ENCODE results near the gene CROCC2. TPM values are rescaled to one million over a fixed set of nuclear protein-coding genes. Genes with fewer than 3 reads are reported as not detected.
"Not testable (repeated sequence)": the region's sequence is repeated elsewhere in the genome, so short reads cannot be mapped to it uniquely, and the experiment has no call there.

CROCC2 gene
- total RNA-seq, 1 experiment from 2014 or later = not detected

DNA sequence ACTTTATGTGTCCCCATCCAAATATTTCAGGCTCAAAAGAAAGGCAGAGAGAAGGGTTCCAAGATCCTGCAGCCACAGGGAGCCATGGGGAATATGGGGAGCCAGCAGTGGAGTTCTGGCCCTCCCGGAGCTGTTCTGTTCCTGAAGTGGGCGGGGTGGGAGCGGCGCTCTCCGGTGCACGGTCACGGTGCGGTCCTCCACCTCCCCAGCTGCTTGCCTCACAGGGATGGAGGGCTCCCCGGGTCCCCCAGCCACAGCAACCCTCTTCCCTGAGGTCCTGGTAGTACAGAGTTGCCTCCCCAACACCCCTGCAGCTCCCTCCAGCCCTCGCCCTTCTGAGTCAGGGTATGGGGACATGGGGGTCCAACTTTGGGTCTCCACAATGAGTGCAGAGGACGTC is 66.1 kb downstream of the CROCC2 start:
- DNase-seq (ENCODE audit: low spot score) = no peak
- in situ Hi-C loops (cut with HindIII; ENCODE audit: low sequenced_read_pairs) = no loop called here

DNA sequence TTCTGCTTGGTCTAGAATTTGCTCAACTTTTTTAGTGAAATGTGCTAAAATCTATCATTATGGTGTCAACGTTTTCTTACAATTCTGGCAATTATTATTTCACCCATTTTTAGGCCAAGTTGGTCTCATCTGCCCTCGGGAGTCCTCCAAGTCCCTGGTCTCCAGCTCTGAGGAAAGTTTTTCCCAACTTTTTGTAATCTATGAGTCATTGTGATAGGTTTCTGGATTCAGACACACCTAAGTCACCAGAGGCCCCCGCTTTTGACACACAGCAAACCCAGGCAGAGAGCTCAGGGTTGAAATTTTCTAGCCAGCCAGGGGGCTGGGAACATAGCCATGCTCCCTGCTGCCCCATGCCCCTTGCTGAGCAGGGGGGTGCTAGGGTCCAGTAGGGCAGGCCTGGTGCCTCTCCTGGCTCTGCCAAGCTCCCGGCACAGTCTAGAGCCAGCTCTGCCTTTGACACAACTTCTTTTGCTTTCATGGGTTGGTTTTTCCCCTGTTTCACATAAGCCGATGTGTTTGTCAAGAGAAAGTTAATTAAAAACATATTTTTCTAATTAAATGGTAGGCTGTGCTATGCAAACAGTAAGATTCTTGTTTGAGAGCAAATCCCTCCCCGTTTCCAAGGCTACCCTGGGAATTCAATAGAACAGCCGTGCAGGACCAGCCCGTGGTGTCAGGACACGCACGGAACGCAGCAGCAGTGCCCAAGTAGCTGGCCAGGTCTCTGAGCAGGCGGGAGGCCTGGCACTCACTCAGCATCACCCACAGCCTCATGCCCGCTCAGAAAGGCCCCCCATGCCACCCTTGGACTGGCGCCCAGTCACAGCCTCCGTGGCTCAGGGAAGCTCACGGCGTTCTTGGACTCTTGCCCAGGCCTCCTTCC is 66.7 kb downstream of the CROCC2 start:
- in situ Hi-C loops (cut with HindIII; ENCODE audit: low sequenced_read_pairs) = no loop called here
- DNase-seq (ENCODE audit: low spot score) = peak; percentile 29

DNA sequence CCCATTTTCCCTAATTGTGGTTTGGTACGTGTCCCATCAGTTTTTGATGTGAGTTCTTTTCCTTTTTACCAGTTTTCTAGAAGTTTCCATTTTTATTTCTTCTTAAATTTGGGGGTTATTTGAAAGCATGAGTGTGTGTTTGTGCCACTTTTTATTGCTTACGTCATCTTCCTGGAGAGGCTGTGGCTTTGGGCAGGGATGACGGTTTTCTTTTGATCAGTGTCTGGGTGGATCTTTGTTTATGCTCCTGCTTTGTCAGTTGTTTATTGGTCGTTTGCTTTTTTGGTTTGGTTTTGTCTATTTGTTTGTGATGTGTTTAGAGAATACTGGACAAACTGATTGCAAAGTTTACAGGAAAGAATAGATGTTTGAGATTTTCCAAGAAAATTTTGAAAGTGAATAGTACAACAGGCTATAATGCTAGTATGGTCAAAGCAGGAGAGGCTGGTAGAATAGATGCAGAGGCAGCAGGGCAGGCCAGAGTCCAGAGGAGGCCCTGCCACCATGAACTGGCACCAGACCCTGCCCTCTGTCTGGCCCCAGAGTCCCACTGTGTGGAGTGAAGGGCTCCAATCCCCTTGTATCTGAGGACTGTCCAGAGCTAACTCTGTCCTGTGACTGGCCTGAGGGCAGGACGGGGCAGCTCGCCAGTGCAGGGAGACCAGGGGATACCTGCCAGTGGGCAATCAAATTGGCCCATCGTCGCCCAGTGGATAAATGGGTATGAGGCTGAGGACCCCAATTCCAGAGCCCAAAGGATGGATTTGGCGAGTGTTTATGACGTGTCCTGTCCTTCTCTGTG is 68.8 kb downstream of the CROCC2 start:
- no peak for DNase-seq (ENCODE audit: low spot score)
- in situ Hi-C loops (cut with HindIII; ENCODE audit: low sequenced_read_pairs) = no loop called here

DNA sequence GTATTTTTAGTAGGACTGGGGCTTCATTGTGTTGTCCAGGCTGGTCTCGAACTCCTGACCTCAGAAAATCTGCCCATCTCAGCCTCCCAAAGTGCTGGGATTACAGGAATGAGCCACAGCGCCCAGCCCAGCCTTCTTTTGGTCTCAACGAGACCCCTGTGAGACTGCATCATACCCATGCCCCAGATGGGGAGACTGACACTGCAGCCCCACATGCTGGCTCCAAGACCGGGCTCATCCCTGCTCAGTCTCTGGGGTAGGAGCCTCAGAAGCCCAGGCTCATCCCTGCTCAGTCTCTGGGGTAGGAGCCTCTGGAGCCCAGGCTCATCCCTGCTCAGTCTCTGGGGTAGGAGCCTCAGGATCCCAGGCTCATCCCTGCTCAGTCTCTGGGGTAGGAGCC is 69.8 kb downstream of the CROCC2 start:
- DNase-seq (ENCODE audit: low spot score); in situ Hi-C loops (cut with HindIII; ENCODE audit: low sequenced_read_pairs): not testable (repeated sequence)

DNA sequence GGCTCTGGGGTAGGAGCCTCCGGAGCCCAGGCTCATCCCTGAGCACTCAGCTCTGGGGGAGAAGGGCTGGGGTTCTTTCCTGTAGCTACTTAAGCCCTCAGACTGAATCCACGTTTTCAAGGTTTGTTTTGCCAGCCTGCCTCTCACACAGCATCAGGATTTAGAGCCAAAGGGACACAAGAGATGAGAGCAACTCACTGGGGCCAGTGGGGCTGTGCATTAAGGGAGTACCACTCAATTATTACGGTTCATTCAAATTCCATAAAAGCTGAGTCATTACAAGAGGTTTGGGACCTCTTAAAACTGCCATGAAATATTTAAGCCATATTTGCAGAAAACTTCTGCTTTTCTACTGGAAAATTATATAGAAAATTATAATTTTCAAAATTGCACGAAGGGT is 75.1 kb downstream of the CROCC2 start:
- DNase-seq (ENCODE audit: low spot score) = no peak
- in situ Hi-C loops (cut with HindIII; ENCODE audit: low sequenced_read_pairs) = no loop called here

DNA sequence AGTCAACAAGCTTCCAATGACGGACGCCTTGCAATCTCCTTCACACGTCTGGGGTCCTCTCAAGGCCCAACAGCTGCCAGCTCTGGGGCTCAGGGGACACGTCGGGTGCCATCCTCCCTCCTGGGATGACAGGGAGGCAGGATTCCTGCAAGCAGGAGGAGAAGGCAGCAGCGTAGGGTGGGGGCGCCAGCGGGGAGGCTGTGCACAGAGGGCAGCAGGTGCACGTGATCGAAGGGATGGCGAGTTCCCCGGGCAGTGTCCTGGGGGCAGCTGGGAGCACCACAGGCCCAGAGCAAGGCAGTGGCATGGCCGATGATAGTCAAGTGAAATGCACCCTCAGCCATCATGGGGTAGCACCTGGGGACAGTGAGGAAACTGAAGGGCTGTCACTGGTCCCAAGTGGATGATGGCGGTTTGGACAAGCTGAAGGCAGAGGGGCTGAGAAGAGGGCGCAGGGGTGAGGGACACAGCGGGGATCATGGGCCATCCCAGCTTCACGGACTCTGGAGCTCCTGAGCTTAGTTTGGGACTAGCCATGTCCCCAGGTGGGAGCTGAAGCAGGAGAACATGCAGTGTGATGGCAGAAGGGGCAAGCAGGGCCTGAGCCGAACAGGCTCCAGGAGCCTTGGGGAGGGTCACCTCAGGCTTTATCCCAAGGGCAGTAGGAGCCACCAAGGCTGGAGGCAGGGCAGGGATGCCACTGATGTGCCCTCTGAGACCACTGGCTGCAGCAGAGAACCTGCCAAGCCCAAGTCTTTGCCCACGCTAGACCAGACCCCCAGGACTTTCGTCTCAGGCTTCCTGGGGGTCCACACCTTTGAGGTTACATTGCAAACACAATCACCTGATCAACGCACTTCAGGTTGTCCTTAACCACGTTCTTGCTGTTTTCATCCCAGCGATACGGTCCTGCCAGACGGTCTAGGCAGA is 76.0 kb downstream of the CROCC2 start:
- in situ Hi-C loops (cut with HindIII; ENCODE audit: low sequenced_read_pairs) = no loop called here
- DNase-seq (ENCODE audit: low spot score) = no peak

DNA sequence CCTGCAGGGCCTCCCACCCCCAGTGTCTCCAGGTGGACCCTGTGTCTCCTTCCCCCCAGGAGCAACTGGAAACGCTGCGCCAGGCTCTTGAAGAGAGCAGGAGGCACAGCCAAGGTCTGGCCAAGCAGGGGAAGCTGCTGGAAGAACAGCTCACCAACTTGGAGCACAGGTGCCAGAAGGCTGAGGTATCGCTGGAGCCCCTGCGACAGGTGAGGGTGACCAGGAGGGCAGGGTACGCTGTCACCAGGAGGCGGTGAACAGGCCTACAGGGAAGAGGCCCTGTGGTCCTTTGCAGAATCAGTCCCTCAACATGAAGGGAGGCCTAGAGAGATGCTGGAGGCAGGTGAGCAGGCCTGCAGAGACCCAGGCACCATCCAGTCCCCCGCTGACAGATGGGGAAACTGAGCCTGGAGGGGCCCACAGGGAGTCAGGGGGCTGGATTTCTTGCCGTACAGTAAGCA is 76.7 kb downstream of the CROCC2 start:
- no peak for DNase-seq (ENCODE audit: low spot score)
- in situ Hi-C loops (cut with HindIII; ENCODE audit: low sequenced_read_pairs) = no loop called here

DNA sequence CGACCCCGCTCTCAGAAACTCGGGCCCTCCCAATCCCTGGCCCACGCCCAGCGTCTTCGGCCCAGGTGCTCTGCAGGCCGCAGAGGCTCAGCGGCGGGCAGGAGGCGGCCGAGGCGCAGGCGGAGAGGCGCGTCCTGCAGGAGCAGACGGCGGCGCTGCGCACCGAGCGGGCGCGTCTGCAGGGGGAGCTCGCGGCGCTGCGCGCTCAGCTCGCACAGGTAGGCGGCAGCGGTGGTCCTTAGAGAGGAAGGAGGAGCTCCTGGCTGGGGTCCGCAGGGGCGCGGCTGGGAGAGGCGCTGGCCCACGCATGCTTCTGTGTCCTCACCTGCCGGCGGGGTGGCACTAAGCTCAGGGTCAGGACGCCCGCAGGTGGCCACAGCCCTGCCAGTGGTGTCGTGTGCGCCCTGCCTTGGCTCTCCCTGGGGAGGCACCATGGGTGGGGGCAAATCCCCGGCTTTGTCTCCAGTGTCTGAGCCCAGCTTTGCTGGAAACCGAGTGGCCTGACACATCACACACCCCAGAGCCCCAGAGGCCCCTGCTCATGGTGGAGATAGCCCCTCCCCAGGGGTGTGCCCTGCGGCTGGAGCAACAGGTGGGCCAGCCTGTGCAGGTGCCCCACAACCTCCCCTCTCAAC is 77.3 kb downstream of the CROCC2 start:
- in situ Hi-C loops (cut with HindIII; ENCODE audit: low sequenced_read_pairs) = no loop called here
- peak; percentile 38 for DNase-seq (ENCODE audit: low spot score)

DNA sequence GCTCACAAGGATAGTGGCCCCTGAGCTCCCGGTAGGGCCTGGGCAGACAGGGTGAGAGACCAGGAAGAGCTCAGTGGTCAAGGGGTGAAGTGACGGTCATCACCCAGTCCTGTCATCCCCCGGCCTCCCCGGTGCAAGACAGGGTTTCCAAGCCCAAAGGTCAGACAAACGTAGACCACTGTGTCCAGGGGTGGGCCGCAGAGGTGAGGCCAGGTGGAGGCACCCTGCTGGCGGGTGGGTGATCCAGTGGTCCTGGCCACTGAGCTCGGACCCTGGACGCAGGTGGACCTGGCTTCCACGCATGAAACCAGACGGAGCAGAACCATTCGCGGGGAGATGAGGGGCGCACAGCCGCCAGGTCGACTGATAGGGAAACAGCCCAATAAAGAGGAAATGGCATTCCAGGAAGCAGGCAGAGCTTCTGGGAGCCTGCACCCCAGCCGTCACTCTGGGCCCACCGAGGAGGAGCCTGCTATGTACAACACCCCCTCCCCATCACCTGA is 77.9 kb downstream of the CROCC2 start:
- in situ Hi-C loops (cut with HindIII; ENCODE audit: low sequenced_read_pairs) = no loop called here
- no peak for DNase-seq (ENCODE audit: low spot score)

DNA sequence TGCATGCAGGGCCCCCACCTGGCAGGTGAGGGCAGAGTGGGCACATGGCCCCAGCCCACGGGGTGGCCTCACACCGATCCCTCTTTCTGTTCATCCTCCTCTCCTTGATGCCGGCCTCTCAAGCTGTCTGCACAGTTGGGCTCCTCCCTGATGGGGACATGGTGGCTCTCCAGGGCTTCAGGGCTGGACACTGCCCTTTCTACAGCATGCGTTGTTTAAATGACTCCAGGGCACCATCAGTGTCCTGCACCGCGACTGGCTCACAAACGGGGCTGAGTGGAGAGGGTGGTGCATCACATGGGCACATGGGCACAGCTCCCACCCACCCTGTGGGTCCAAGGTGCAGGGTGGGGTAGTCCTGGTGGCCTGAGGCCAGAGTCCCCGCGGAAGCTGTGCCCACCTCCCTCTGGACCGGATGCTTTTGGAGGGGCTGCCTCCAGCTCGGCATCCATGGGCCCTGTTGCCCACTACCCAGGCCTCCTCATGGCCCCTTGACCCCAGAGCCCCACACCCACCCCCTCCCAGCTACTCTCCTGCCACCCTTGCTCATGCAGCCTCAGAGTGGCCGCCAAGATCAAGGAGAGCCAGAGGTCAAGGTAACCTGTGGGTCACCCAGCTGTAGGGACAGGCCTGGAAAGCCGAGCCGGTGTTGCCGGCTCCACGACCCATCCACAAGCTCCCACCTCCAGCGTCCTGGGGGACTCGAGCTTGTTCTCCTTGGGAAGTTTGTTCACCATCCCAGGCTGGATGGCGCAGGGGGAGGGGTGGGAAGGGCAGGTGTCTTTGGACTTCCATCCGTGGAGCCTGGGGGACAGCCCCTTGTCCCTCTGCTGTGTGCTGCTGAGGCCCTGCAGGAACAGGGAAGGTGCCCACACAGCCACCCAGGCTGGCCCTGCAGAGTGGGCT is 80.0 kb downstream of the CROCC2 start:
- in situ Hi-C loops (cut with HindIII; ENCODE audit: low sequenced_read_pairs) = no loop called here
- no peak for DNase-seq (ENCODE audit: low spot score)

DNA sequence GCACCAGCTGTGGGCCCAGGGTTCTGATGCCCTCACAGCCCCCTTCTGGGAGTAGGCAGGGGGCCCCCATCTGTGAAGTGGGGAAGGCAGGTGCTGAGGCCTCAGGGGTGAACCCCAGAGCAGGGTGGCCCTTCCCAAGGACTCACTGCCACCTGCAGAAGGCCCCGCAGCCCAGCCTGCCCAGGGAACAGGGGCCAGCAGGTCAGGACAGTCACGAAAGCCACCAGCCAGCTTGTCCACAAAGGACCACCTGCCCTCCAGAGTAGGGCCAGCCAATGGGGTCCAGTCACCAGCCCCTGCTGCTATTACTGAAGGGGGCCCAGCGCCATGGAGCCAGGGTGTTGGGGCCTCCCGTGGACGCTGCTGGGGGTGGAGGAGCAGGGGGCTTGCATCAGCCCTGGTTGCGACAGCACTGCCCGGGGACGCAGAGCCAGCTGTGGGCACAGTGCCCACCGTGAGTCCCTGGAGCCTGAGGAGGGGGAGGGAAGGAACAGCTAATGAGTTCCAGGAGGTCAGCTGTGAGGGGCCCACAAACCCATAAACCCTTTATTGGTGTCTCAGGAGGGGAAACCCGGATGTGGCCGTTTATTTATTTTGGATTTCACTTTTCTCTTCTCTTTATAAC is 80.8 kb downstream of the CROCC2 start:
- DNase-seq (ENCODE audit: low spot score) = no peak
- in situ Hi-C loops (cut with HindIII; ENCODE audit: low sequenced_read_pairs) = no loop called here

DNA sequence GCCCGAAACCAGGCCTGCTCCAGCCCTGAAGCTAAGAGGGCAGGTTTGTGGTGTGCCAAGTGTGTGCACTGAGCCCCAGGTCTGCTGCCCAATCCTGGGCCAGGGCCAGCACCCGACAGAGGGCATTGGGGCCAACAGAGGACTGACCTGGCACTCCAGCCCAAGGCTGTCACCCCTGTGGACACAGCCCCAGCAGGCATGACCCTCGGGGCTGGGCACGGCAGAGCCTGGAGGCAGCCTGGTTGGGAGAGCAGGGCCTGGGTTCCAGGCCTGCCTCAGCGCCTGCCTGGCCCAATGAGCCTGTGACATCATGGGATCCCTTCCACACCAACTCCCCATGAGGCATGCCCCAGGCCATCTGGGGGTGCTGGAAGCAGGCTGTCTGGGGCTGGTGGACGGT is 81.5 kb downstream of the CROCC2 start:
- no peak for DNase-seq (ENCODE audit: low spot score)

DNA sequence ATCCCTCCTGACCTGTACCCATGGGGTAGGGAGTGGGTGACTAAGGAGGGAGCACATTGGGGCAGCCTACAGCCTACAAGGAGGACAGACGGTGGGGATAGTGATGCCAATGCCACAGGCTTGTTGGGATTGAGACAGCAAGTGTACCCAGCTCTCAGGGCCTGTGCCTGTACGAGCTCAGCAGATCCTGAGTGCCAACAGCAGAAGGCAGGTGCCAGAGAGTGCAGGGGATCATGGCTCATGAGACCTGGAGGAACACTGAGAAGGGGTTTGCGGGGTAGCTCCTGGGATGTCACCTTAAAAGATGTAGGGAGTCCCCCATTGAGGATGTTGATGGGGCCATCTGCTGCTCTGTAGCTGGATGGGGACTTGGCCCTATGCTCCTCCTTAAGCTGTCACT is 82.0 kb downstream of the CROCC2 start:
- in situ Hi-C loops (cut with HindIII; ENCODE audit: low sequenced_read_pairs) = no loop called here
- DNase-seq (ENCODE audit: low spot score) = no peak

More for the DNA sequence above, 81.5 kb downstream of the CROCC2 start:
- in situ Hi-C loops (cut with HindIII; ENCODE audit: low sequenced_read_pairs) = no loop called here

DNA sequence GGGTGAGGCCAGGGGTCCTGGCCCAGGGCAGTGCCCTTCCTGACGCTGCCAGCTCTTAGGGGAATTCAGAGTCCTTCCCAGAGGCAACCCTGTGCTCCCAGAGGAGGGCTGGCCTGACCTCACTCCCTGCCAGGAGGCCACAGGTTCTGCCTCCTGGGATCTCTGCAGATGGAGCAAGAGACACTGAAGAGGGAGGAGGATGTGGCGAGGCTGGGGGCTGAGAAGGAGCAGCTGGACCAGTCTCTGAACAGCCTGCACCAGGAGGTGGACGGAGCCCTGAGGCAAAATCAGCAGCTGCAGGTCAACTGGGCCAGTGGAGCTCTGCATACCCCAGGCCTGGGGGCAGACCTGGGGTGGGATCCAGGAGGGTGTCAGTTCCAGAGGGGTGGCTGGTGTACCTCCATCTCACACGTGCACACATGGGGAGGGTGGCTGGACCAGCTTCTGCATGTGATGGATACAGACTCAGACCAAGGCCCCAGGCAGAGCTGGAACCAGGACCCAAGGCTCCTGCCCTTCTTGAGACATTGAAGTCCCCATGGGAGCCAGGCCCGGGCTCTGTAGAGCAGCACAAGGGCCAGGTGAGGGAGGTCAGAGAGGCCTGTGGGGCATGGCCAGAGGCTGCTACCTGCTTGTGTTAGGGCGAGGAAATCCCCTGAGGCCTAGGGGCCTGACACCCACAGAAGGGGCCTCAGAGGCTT is 82.6 kb downstream of the CROCC2 start:
- no peak for DNase-seq (ENCODE audit: low spot score)
- in situ Hi-C loops (cut with HindIII; ENCODE audit: low sequenced_read_pairs) = no loop called here

DNA sequence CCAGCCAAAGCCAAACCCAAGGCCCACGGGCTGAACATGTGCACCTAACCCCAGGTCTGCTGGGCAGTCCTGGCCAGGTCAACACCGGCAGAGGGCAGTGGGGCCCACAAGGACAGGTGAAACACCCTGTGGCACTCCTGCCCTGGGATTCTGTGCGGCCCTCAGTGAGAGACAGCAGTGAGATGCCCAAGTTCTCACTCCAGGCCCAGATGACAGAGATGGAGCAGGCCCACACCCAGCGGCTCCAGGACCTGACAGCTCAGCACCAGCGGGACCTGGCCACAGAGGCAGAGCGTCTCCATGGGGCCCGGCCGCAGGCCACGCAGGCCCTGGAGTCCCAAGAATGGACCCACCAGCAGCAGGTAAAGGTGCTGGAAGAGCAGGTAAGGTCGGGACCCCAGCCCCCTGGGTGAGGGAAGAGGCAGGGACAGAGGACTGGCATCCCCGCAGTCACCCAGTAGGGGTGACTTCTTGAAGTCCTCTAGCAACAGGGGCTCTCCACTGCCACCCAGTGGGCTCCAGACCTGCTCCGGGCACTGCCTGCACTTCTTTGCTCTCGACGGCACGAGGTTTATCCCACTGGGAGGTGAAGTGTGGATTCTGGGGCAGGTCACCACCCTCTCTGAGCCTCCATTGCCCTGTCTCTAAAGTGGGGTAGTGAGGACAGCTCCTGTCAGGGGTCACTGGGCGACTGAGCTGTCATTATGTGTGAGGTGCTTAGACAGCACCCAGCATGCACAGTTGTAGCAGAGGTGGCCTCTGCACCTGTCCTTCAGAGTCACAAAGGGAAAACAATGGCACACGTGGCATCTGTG is 83.5 kb downstream of the CROCC2 start:
- no peak for DNase-seq (ENCODE audit: low spot score)

DNA sequence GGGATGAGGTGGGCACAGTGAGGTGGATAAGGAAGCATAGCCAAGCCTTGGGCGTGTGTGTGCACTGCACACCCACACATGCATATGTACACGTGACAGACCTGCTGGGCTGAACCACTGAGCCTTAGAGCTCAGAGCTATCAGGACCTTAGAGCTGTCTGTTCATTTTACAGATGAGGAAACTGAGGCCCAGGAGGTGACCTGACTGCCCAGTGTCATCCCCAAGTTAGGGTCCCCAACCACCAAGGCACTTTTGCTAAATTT is 84.1 kb downstream of the CROCC2 start:
- in situ Hi-C loops (cut with HindIII; ENCODE audit: low sequenced_read_pairs) = no loop called here

More for the DNA sequence above, 83.5 kb downstream of the CROCC2 start:
- in situ Hi-C loops (cut with HindIII; ENCODE audit: low sequenced_read_pairs) = no loop called here

More for the DNA sequence above, 84.1 kb downstream of the CROCC2 start:
- DNase-seq (ENCODE audit: low spot score) = no peak

Measured in G401 (cell line).